Superior temporal gyrus (tissue), 1 donor: Measurements from ENCODE around the gene GATAD2A.
"Not testable (repeated sequence)": the region's sequence is repeated elsewhere in the genome, so short reads cannot be mapped to it uniquely, and the experiment has no call there.

Experiments
- DNase-seq: peaks from one replicate; pipeline ENCODE4 v3.0.0-alpha.2; 2016; ENCODE audit errors: extremely low spot score

GATAD2A gene

DNA sequence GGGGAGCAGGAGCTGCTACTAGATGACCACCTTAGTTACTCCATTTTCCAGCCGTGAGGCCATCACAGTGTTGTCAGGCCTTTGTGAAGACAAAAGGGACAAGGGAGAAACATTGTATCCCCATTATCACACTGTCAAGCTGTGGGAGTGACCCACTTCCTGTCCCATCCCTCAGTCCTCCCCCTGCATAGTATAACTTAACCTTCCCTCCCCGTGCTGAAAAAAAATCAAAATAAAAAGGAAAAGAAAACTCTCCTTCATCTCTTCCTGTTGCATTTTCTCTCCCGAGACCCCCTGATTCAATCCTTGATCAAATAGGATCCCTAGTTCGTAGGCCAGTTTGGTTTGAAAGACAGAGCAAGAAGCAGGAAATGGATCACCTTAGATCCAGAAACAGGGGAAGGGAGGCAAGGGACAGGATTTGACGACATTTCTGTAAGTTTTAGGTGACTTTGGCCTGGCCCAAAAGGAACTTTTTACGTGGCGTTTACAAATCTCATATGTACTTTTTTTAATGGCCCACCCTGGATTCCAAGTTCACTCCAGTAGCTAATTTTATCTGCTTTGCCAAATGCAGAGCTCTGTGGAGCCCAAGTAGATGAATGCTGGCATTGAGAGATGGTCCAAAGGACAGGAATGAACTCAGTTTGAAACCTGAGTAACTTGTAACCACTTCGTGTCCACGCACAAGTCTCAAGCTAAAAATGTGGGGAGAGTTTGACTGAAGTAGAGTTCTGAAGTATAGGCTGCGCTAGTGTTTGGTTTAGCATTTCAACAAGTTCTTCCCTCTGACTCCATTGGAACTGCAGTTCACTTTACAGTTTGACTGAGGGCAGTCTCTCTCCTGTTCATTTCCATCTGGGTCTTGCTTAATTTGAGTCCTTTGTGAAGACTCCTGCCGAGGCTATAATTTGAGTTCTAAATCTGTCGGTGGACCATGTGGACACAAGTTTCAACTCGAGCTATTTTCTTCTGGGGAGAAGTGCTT lies 16.6 kb upstream of the GATAD2A start:
- DNase-seq = no peak

DNA sequence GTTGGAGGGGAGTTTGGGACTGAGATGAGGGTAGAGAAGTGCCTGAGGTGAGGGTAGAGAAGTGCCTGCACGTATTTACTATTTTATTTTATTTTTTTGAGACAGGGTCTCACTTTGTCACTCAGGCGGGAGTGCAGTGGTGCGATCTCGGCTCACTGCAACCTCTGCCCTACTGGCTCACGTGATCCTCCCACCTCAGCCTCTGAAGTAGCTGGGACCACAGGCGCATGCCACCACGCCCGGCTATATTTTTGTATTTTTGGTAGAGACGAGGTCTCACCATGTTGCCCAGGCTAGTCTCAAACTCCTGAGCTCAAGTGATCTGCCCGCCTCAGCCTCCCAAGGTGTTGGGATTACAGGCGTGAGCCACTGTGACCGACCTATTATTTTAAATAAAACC lies 15.8 kb upstream of the GATAD2A start:
- not testable (repeated sequence) for DNase-seq

DNA sequence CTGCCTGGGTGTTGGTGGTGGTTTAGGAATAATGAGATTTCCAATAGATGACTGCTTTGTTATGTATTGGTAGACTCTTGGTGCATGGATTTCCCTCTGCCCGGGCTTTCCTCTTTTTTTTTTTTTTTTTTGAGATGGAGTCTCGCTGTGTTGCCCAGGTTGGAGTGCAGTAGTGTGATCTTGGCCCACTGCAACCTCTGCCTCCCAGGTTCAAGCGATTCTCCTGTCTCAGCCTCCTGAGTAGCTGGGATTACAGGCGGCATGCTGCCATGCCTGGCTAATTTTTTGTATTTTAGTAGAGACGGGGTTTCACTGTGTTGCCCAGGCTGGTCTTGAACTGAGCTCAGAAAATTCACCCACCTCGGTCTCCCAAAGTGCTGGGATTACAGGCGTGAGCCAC lies 11.1 kb upstream of the GATAD2A start:
- not testable (repeated sequence) for DNase-seq

DNA sequence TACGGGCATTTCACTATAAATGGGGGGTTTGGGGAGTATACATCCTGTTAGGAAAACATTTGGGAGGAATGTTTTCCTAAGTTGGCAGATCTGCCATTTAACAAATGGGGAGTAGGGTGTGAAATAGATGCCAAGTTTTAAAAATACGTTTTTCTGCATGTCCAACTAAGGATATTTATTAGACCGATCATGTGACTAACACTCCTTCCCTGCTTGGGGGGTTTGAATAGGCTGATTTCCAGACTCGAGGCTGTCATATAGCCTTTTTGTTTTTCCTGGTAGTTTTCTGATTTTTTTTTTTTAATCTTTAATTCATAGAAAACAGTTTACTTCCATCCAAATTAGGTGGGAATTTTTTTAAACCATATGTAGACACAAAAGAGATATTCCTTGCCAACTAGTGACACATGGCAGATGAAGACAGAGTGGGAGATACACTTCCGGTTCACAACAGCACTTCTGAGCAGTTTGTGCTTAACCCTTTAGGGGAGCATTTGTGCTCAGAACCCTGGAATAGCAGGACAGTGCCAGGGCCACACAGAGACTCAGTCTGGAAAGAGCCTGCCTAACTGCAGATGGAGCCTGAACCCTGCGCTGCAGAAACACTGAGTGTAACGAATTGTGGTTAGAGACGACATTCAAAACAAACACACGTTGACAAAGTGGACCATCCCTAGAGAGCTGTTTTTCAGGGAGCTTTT lies 5.6 kb upstream of the GATAD2A start:
- no peak for DNase-seq

DNA sequence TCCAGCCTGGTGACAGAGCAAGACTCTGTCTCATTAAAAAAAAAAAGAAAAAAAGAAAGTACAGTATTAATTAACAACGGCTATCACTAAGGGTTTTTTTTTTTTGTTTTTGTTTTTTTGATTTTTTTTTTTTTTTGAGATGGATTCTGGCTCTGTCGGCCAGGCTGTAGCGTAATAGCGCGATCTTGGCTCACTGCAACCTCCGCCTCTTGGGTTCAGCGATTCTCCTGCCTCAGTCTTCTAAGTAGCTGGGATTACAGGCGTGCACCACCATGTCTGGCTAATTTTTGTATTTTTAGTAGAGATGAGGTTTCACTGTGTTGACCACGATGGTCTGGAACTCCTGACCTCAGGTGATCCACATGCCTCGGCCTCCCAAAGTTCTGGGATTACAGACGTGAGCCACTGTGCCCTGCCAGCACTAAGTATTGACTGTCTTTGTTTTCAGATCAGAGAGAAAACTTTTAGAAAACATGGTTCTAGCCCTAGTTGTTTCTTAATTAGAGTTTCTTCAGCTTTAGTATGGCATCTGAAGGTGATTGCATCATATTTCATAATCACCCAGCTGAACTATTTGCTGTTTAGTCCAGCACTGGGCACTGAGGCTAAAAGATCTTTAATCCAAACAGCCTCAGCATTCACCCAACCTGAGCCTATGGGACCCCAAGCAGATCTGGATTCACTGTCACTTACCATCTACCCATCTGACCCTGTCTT lies 2.7 kb upstream of the GATAD2A start:
- DNase-seq = no peak

DNA sequence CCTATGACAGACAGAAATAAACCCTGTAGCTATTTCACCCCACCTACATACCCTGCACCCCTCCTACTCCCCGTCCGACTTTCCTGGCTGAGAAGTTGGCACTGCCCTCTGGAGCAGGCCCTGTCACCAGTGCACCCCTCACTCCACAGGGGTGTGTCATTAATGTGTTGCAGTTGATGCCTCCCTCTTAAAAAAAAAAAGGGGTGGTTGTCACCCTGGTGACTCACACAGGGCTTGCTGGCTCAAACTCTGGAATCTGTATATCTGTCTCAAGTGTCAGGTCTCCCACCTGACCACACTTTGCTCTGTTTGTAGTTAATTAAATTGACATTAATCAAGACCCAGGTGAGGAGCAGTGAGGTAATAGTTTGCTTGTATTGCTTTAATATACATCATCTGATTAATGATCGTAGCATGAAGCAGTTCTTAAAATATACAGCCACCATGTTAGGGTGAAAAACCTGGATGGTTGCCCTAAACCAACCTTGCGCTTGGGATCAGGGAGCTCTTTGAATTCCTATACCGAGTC lies 2.0 kb upstream of the GATAD2A start:
- no peak for DNase-seq

DNA sequence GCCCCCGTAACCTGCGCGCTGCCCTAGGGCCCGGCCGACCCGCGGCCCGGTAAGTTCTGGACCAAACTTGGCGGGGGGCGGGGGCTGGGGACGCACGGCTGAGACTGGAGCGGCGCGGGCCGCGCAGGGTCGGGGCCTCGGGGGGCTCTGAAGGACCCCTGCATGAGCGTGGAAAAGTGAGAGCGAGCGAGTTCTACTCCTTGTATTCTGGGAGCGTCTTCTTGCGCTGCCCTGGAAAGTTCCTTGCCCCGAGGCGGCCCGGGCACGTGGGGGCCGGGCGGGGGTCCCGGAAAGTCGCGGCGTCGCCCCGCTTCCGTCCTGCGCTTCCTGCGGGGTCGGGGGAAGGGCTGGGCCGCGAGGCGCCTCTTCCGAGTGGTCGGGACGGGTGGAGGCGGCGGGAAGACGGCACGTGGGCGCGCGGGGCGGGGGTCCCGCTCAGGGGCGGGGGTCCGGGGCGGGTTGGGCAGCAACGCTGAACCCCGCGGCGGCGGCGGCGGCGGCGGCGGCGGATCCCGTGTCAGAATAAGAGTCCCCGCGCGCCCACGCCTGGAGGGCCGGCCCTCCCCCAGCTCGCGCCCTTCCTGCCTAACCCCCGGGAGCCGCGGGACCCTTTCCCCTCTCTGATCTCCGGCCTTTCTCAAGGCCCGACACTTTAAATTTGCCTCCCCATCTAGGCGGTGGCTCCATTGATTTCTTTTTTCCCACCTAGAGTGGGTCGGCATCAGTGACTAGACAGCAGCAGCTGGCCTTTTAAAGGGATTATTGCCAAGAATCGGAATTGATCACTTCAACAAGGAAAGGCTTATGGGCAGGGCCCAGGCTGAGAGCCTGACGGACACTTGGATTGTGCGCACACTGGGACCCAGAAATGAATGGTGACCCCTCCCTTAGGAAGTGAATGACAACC lies 749 bp downstream of the GATAD2A start:
- no peak for DNase-seq

DNA sequence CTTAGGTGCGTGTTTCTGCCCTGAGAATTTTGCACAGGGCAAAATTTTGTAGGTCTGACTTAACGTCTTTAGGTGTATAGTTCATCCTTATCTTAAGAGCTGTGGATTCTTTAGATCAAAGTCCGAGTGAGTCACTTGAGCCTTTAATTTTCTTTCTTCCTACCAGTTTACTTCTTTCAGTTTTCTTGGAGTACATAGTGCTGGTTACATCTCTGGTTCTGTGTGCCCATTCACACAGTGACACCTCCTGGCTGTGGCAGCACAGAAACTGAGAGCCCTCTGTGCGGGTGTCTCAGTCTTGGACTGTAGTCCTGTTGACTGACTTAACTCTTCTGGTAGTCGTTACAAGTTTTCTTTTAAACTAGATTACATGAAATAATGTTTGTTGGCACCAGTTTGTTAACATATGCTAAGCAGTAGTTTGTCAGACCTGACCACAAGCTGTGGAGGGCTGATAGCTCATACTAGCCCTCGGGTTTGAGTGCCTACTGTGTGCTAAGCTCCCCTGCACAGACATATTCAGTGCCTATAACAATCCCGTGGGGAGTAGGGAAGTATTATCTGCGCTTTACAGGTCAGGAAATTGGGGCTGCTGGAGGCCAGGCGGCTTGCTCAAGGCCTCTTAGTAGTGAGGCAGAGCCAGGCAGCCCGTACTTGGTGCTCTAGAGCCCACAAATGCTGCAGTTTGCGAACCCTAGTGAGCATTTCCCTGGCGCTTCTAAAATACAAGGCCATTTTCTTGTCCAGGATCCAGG lies 1.6 kb downstream of the GATAD2A start:
- peak; percentile 72 for DNase-seq

DNA sequence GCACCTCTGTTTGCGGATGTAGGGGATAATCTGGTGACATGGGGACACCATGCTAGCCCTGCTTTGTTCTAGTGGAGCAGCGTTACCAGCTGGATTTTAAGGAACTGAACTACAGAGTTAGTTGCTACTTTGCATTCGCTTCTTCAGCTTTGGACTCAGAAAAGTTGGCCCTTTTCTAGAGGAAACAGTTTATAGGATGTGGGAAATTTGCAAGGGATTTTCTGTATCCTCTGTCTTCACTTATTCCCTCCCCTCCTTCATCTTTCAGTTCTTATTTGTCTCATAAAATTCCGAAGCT lies 2.1 kb downstream of the GATAD2A start:
- no peak for DNase-seq

DNA sequence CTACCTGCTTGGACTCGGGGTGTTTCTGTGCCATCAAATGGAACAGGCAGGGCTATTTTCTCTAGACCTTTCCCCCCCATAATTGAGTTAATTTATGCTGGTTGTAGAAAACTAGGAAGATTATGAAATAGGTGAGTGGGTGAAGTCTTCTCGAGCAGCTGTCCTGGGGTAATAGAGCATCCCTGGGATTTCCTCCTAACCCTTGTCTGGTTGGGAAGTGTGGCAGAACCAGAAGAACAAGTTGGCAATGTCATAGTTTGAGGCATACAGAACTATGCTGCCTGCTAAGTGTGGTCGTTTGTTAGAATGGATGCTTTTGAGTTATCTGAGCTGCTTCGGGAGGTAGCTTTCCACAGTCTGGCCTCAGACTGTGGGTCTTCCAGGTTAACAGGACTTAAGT lies 3.7 kb downstream of the GATAD2A start:
- DNase-seq = no peak

DNA sequence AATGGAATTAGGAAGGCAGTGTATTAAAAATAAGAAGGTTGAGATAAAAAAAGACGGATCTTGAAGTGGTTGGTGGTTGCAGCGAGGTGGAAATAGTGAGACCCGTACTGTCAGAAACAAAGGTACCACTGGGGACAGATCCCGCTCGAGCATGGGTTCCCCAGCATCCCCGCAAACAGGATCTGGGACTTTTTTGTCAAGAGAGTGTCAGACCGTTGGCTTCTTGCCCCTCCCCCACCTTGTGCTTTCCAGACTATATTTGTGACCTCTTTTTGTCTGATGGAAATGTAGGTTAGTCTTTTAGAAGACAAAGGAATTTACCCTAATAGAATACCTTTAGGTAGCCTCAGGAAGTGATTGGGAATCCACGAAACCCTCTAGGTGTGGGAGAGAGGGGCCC lies 4.2 kb downstream of the GATAD2A start:
- no peak for DNase-seq

DNA sequence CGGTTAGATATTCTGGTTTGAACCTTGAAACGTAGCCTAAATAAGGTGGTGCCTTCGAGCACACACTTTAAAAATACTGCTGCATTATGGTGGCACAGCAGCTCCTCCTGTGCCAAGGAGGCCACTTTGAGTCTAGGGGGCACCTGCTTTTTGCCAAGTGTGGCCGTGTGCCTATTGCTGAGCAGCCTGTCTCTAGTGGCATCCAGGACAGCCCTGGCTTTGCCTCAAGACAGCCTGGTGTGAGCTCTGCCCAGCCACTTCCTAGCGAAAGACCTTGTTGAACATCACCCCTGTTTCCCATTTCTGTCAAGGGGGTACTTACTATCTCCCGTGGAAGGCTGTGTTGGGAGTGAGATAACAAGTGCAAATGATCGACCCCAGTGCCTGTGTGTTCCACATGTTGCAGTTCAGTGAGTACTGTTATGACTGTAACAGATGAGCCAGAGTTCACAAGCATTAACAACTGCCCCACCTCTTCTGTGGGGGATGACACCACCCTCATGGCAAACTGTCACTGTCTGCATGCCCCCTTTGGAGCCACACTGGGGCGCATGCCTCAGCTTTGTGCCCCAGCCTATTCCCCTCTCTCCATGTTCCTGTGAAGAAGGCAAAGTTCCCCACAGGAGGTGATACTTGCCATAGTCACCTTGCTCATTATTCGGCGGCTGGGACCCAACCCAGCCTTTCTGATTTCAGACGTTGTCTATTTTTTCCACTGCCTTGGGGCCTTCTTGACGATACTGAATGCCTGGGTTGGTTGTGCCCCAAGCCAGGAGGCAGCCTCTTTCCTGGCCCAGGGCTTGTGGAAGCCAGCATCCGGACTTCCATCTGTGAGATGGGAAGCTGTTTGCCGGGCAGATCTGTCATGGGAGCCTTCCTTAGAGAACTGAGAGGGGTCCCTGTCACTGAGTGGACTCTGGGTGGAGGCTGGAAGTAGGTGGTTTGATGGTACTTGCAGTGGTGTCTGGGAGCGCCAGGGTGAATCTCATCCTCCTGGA lies 5.4 kb downstream of the GATAD2A start:
- DNase-seq = no peak

DNA sequence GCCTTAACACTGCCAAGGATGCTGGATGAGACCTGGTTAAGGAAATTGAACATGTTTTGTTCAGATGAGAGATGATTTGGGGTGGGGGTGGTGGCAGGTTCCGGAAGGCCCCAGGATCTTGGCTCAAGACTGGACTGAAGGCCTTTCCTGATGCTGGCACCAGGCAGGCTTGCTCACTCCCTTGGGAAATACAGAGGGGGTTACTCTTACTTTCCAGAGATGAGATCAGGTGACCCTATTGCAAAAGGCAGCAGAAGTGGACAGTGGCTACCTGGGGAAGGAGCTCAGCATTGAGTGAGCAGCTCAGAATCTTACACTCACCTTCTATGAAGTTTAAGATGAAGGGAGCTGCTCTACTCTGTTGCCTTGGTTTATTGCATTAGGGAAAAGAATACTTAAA lies 10.8 kb downstream of the GATAD2A start:
- DNase-seq = no peak

DNA sequence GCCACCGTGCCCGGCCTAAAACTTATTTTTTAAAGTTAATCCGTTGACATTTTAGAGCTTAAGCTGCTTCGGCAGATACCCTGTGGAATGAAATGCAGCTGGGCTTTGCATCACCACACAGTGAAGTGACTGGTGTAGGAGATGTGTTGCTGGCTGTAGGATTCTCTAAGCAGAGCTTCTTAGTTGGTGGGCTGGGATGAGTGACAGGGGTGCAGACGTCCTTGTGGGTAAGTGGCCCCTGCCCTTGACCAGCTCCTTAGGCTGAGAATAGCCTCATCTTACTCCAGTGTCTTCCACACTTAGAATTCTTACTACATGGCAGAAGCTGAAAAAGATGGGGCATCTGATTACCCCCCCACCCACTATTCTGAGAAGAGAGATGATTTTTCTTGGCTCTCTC lies 11.6 kb downstream of the GATAD2A start:
- DNase-seq = no peak

DNA sequence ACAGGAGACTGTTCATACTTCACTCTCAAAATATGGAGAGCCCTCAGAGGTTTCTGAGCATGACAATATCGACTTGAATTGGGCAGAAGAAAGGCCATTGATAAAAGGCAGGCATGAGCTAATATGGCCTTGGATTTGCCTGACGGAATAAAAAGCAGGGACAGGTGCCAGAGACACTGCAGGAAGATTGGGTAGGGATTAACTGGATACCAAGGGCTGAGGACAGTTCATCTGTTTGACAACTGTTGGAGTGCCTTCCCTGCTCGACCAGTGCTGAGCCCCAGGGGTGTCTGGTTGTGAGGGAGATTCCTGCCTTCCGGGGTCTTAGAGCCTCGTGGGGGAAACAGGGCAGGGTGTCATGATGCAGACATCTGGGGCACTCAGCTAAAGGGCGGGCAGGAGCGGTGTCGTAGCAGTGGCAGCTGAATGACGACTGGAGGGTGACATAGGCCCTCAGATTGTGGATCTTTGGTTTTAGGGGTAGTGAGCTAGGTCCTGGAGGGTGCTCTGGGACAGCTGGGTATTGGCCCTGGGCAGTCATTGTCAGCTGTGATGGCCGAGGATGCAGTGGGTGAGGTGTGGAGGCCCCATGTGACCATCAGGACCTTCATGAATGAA lies 12.3 kb downstream of the GATAD2A start:
- no peak for DNase-seq

DNA sequence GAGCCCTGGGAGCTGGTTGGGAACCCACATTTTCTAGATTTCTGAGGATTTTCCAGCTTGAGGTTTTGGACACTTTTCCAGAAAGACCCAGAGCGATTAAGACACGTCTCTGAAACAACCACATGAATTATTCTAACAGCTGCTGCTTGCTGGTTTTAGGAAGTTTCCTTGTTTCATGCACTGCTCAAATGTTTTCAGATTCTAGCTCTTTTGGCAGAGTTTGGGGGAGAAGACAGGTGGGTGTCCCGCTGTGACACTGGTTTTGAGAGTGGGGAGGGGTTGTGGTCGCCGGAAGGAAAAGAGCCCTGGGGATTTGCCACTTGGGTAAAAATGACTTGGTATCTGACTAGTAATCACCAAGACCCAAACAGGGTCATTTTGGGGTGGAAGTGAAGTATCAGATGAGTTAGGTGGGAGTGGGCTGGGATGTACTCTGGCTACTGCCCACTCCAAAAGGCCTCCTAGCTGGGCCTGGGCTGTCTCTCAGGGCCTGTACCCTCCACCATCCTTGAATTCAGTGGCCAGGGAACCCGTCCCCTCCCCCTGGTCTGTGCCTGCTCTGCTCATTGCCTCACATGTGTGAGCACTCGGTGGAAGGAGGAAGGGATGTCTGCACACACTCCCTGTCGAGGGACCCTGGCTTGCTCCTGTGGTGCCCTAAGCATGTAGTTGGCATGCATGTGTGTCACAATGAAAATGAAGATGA lies 13.2 kb downstream of the GATAD2A start:
- no peak for DNase-seq

DNA sequence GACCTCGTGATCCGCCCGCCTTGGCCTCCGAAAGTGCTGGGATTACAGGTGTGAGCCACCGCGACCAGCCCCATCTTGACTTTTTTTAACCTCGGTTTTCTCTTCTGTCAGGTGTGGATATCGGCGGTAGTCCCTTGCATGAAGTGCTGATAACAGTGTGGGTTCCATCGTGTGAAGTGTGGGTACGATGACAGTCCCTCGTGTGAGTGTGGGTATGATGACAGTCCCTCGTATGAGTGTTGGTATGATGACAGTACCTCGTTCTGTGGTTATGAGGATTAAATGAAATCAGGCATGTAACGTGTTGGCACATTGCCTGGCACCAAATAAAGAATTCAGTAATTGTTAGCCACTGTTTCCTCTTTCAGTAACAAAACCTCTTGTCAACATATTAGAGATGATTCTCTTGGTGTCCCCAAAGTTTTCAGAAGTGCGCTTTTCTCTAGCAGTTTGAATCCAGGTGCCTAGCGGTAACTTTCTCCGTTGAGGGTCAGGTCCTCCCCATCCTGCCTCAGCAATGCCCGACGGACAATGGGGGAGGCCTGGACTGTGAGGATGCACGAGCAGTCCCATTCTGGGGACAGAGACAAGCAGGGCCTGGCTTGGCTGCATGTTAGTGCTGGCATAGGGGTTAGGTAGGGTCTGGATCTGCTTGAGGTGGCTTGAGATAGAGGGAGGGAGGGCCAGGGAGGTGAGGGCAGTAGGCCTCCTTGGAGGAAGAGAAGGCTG lies 15.3 kb downstream of the GATAD2A start:
- no peak for DNase-seq

DNA sequence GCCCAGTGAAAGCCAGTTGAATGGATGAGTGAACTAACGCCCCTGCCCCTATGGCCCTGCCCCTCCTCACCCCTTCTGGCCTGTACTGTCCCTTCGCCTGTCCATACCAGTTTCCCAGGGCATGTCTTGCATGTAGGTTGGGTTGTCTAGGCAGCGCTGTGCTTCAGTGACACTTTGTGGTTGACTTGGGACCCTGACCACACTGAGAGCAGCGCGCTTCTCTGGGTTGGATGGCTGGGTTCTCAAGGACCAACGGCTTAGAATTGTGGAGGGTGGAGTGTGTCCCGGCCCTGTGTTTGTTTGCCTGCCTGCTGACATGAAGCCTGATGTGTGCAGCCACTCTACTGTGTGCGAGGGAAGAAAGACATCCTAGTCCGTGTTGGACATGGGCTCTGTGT lies 15.8 kb downstream of the GATAD2A start:
- DNase-seq = no peak
